OCI-LY3 (cell line): Measurements from ENCODE around the gene ME3.

ENCODE experiments used
- EZH2phosphoT487 ChIP-seq: fragments of 200-600 bp; shearing (Covaris generic); IDR thresholded peaks from 2 replicates; pipeline ENCODE4 v1.6.1; 2018; ENCODE audit warnings: antibody characterized with exemption, mixed run types, low read depth
- TF ChIP-seq, protein P1 (sequence below): fragments of 200-600, 300-600 bp; sonication (generic); IDR thresholded peaks from 2 replicates; pipeline ENCODE4 v1.5.1; 2014; ENCODE audit warnings: antibody characterized with exemption, low read length, low read depth

DNA sequence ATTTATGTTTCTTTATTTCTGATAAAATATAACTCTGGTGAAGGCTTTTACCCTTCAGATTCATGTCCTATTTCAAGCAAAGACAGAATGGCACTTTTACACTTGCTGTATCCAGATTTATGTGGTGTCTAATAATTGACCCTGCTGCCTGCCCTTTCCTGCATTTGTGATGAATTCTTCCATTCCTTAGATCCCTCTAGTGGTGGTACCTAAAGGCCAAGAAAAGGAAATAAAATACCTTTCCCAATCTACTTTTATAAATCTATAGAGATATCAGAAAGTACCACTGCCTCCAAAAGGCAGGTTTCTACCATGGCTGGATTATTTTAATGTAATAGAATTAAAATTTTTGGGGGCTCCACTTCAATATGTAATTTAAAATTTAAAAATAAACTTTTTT, 263.6 kb downstream of the ME3 start:
- TF ChIP-seq, protein P1, sequence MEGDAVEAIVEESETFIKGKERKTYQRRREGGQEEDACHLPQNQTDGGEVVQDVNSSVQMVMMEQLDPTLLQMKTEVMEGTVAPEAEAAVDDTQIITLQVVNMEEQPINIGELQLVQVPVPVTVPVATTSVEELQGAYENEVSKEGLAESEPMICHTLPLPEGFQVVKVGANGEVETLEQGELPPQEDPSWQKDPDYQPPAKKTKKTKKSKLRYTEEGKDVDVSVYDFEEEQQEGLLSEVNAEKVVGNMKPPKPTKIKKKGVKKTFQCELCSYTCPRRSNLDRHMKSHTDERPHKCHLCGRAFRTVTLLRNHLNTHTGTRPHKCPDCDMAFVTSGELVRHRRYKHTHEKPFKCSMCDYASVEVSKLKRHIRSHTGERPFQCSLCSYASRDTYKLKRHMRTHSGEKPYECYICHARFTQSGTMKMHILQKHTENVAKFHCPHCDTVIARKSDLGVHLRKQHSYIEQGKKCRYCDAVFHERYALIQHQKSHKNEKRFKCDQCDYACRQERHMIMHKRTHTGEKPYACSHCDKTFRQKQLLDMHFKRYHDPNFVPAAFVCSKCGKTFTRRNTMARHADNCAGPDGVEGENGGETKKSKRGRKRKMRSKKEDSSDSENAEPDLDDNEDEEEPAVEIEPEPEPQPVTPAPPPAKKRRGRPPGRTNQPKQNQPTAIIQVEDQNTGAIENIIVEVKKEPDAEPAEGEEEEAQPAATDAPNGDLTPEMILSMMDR = no peak
- TF ChIP-seq EZH2phosphoT487 = no peak
